H1 (cell line): Measurements from ENCODE around the gene DOK7. TPM values are rescaled to one million over a fixed set of nuclear protein-coding genes. Genes with fewer than 3 reads are reported as not detected.

ENCODE experiments used
- CTCF ChIA-PET: fragments of 300-600 bp; sonication (Branson Sonifier 250); formaldehyde crosslinking; loops from one replicate; lab custom pipeline; 2021; ENCODE audit not compliant: partially characterized antibody; lab: Charles Lee
- POLR2A ChIA-PET: fragments of 300-600 bp; sonication (Branson Sonifier 250); formaldehyde crosslinking; loops from one replicate; lab custom pipeline; 2021; ENCODE audit warnings: inconsistent platforms; ENCODE audit not compliant: partially characterized antibody; lab: Charles Lee
- DNase-seq, 2 experiments: peaks; one replicate each; pipeline versions ENCODE4 v3.0.0 to v3.0.0-alpha.2; 2010 to 2022; ENCODE audit warnings: low spot score in 2 of 2, low read depth in 1 of 2, mixed read lengths in 1 of 2
- FAIRE-seq: peaks from 2 replicates; lab custom pipeline; 2011; peaks lifted over from hg19 to GRCh38; lab: Jason Lieb, UNC
- H2AFZ ChIP-seq: 2 replicates; pipeline ENCODE4 v1.8.1; 2012; ENCODE audit warnings: low read length, inconsistent platforms
- H2AK5ac ChIP-seq: 2 replicates; pipeline ENCODE4 v1.6.1; 2013; ENCODE audit warnings: low read depth, low read length
- H2BK120ac ChIP-seq: replicated peaks from 2 replicates; pipeline ENCODE3; 2013; ENCODE audit warnings: low read depth, low read length, inconsistent platforms
- H2BK12ac ChIP-seq: 2 replicates; pipeline ENCODE4 v1.6.1; 2013; ENCODE audit warnings: low read depth, low read length
- H2BK15ac ChIP-seq: 2 replicates; pipeline ENCODE4 v1.6.1; 2013; ENCODE audit warnings: low read length
- H2BK20ac ChIP-seq: 2 replicates; pipeline ENCODE4 v1.6.1; 2013; ENCODE audit warnings: low read length
- H2BK5ac ChIP-seq: 2 replicates; pipeline ENCODE4 v1.6.1; 2013; ENCODE audit warnings: low read depth, low read length
- H3K14ac ChIP-seq: 2 replicates; pipeline ENCODE4 v1.6.1; 2013; ENCODE audit warnings: inconsistent platforms; ENCODE audit not compliant: insufficient read length
- H3K18ac ChIP-seq: 2 replicates; pipeline ENCODE4 v1.6.1; 2013; ENCODE audit warnings: low read length; ENCODE audit errors: extremely low read depth
- H3K23ac ChIP-seq: 2 replicates; pipeline ENCODE4 v1.6.1; 2013; ENCODE audit warnings: inconsistent platforms; ENCODE audit not compliant: insufficient read length
- H3K23me2 ChIP-seq: 2 replicates; pipeline ENCODE4 v1.6.1; 2013; ENCODE audit warnings: low read depth, low read length
- H3K27ac ChIP-seq: 2 replicates; pipeline ENCODE4 v1.6.1; 2011; ENCODE audit warnings: low read depth, low read length, inconsistent platforms
- H3K27me3 ChIP-seq, 4 experiments: replicated peaks in 1 of 4; 1 replicate in 1 of 4; 2 replicates in 3 of 4; pipeline versions ENCODE4 v1.6.1 to v1.8.1; 2011 to 2013; ENCODE audit warnings: low read length in 3 of 4, mild to moderate bottlenecking in 3 of 4, inconsistent platforms in 2 of 4, mixed read lengths in 2 of 4, moderate library complexity in 1 of 4; ENCODE audit not compliant: control insufficient read depth in 3 of 4, insufficient read depth in 3 of 4; ENCODE audit errors: extremely low read depth in 1 of 4
- H3K36me3 ChIP-seq, 4 experiments: 2 replicates each; pipeline versions ENCODE4 v1.6.1 to v1.8.1; 2011 to 2013; ENCODE audit warnings: mild to moderate bottlenecking in 4 of 4, low read length in 3 of 4, moderate library complexity in 2 of 4, control low read depth in 1 of 4, inconsistent platforms in 1 of 4; ENCODE audit not compliant: insufficient read depth in 4 of 4, control insufficient read depth in 2 of 4
- H3K4ac ChIP-seq: replicated peaks from 2 replicates; pipeline ENCODE3; 2013; ENCODE audit warnings: low read length, low read depth, mixed read lengths, inconsistent platforms; ENCODE audit not compliant: insufficient read length
- H3K4me1 ChIP-seq, 4 experiments: replicated peaks in 1 of 4; 1 replicate in 1 of 4; 2 replicates in 3 of 4; pipeline versions ENCODE4 v1.6.1 to v1.8.1; 2011 to 2013; ENCODE audit warnings: low read length in 3 of 4, inconsistent platforms in 2 of 4, mixed read lengths in 1 of 4; ENCODE audit not compliant: insufficient read depth in 4 of 4, control insufficient read depth in 3 of 4
- H3K4me2 ChIP-seq, 2 experiments: 2 replicates each; pipeline versions ENCODE4 v1.6.1 to v1.8.1; 2011 to 2013; ENCODE audit warnings: low read depth in 2 of 2, low read length in 2 of 2, control low read depth in 1 of 2, inconsistent platforms in 1 of 2, mild to moderate bottlenecking in 1 of 2; ENCODE audit not compliant: insufficient read depth in 1 of 2
- H3K4me3 ChIP-seq, 4 experiments: fragments of 200-600, 300-600 bp in 1 of 4; sonication (generic), shearing (Covaris generic), sonication (Bioruptor Twin) in 1 of 4; 2 replicates each; pipeline versions ENCODE4 v1.5.1 to v1.8.1; 2011 to 2016; ENCODE audit warnings: low read length in 4 of 4, low read depth in 3 of 4, control low read depth in 2 of 4, inconsistent platforms in 2 of 4, mild to moderate bottlenecking in 2 of 4, mixed read lengths in 1 of 4, moderate library complexity in 1 of 4; ENCODE audit not compliant: insufficient read depth in 2 of 4; ENCODE audit errors: extremely low read depth in 1 of 4
- H3K56ac ChIP-seq: replicated peaks from 2 replicates; pipeline ENCODE3; 2013; ENCODE audit warnings: low read depth, mild to moderate bottlenecking, mixed read lengths, low read length, inconsistent platforms; ENCODE audit not compliant: insufficient read length
- H3K79me1 ChIP-seq: 2 replicates; pipeline ENCODE4 v1.6.1; 2013; ENCODE audit warnings: low read depth, low read length, control low read depth
- H3K79me2 ChIP-seq, 2 experiments: 2 replicates each; pipeline versions ENCODE4 v1.6.1 to v1.8.1; 2012 to 2013; ENCODE audit warnings: low read length in 2 of 2, mild to moderate bottlenecking in 2 of 2, inconsistent platforms in 1 of 2; ENCODE audit not compliant: insufficient read depth in 2 of 2, control insufficient read depth in 1 of 2
- H3K9ac ChIP-seq, 4 experiments: replicated peaks in 1 of 4; 1 replicate in 1 of 4; 2 replicates in 3 of 4; pipeline versions ENCODE4 v1.6.1 to v1.8.1; 2011 to 2013; ENCODE audit warnings: low read depth in 3 of 4, low read length in 3 of 4, control low read depth in 2 of 4, mild to moderate bottlenecking in 2 of 4, moderate library complexity in 2 of 4, inconsistent platforms in 1 of 4; ENCODE audit errors: extremely low read depth in 1 of 4
- H3K9me3 ChIP-seq, 2 experiments: 2 replicates each; pipeline versions ENCODE4 v1.6.1 to v1.8.1; 2012 to 2013; ENCODE audit warnings: mild to moderate bottlenecking in 2 of 2, moderate library complexity in 2 of 2, control low read depth in 1 of 2, inconsistent platforms in 1 of 2, low read depth in 1 of 2, low read length in 1 of 2, mixed read lengths in 1 of 2; ENCODE audit not compliant: insufficient read depth in 2 of 2
- H4K20me1 ChIP-seq, 2 experiments: replicated peaks in 1 of 2; 2 replicates each; pipeline versions ENCODE3 to v1.8.1; 2011 to 2013; ENCODE audit warnings: inconsistent platforms in 2 of 2, low read length in 2 of 2, mild to moderate bottlenecking in 1 of 2; ENCODE audit not compliant: insufficient read depth in 2 of 2, control insufficient read depth in 1 of 2
- H4K5ac ChIP-seq: 2 replicates; pipeline ENCODE4 v1.6.1; 2013; ENCODE audit warnings: low read length, low read depth, mixed read lengths, inconsistent platforms; ENCODE audit not compliant: insufficient read length
- H4K8ac ChIP-seq: 2 replicates; pipeline ENCODE4 v1.8.0; 2013; ENCODE audit warnings: mild to moderate bottlenecking, moderate library complexity, low read length, inconsistent platforms; ENCODE audit not compliant: insufficient read depth; ENCODE audit errors: extremely low read depth
- H4K91ac ChIP-seq: replicated peaks from 2 replicates; pipeline ENCODE3; 2013; ENCODE audit warnings: low read length, mixed read lengths, inconsistent platforms; ENCODE audit not compliant: insufficient read length
- KDM5A ChIP-seq: fragments of 200-600 bp; IDR thresholded peaks from 2 replicates; pipeline ENCODE4 v1.7.1; 2012; ENCODE audit warnings: mild to moderate bottlenecking, low read length, inconsistent platforms, mixed read lengths
- MAX ChIP-seq: IDR thresholded peaks from 2 replicates; pipeline ENCODE4 v1.6.1; 2012; ENCODE audit warnings: inconsistent platforms
- NANOG ChIP-seq: IDR thresholded peaks from 2 replicates; pipeline ENCODE4 v1.6.1; 2011; ENCODE audit warnings: low read length, low read depth, mild to moderate bottlenecking, inconsistent platforms; ENCODE audit not compliant: insufficient read depth, poor library complexity, severe bottlenecking
- NRF1 ChIP-seq: IDR thresholded peaks from 2 replicates; pipeline ENCODE4 v1.6.1; 2011; ENCODE audit warnings: mild to moderate bottlenecking, low read depth, low read length, improper control_type of control experiment
- POLR2AphosphoS5 ChIP-seq: IDR thresholded peaks from 2 replicates; pipeline ENCODE4 v1.6.1; 2011; ENCODE audit warnings: low read depth, low read length
- RBBP5 ChIP-seq: IDR thresholded peaks from 2 replicates; pipeline ENCODE4 v1.7.1; 2012; ENCODE audit warnings: low read depth, mild to moderate bottlenecking, inconsistent platforms, low read length, moderate library complexity, borderline replicate concordance
- SIN3A ChIP-seq, 2 experiments: IDR thresholded peaks in 1 of 2; conservative IDR thresholded peaks in 1 of 2; 2 replicates each; pipeline ENCODE4 v1.6.1; 2011 to 2012; ENCODE audit warnings: low read length in 2 of 2, improper control_type of control experiment in 1 of 2, low read depth in 1 of 2, mild to moderate bottlenecking in 1 of 2
- SIX5 ChIP-seq: IDR thresholded peaks from 2 replicates; pipeline ENCODE4 v1.6.1; 2011; ENCODE audit warnings: mild to moderate bottlenecking, low read depth, low read length
- SP1 ChIP-seq: IDR thresholded peaks from 2 replicates; pipeline ENCODE4 v1.6.1; 2011; ENCODE audit warnings: low read depth, low read length
- WGBS, 2 experiments: shearing (Covaris generic) in 1 of 2; methylation state at CpG; one replicate each; pipeline versions ENCODE4 v1.1.6 to v1.1.7; 2013 to 2015; ENCODE audit warnings: low lambda C conversion rate in 2 of 2, mixed read lengths in 2 of 2, inconsistent platforms in 1 of 2, low coverage in 1 of 2, missing lambda C conversion rate in 1 of 2; ENCODE audit not compliant: insufficient replicate concordance in 2 of 2, insufficient coverage in 1 of 2, insufficient read length in 1 of 2; ENCODE audit errors: extremely low coverage in 1 of 2, missing lambda C conversion rate in 1 of 2; 5-methylcytosine and 5-hydroxymethylcytosine counted together
- polyA plus RNA-seq, 7 experiments: library from polyadenylated mRNA; depleted of rRNA in 3 of 7; stranded (reverse) in 5 of 7; unstranded in 2 of 7; fragments of >200 nt in 5 of 7; fragments of 200-250 nt in 2 of 7; gene quantifications; 1 replicate in 5 of 7; 2 replicates in 1 of 7; 4 replicates in 1 of 7; pipeline versions ENCODE4 v1.2.1 to v1.2.3, GENCODE V29; 2011 to 2013; ENCODE audit warnings: missing spikeins in 2 of 7, mixed read lengths in 2 of 7
- total RNA-seq: library from RNA; stranded (reverse); fragmentation: NEBNext Ultra II Directional; extraction: Animal tissue kit (Norgen Biotek cat#: 25700); gene quantifications from 2 replicates; pipeline ENCODE4 v1.2.1, GENCODE V29; 2021

DOK7 gene
- total and polyA plus RNA-seq, 2 of the 8 experiments (the other 6 are each of a cell fraction or from before 2014, with no cell fraction given), result 0.32 TPM; not detected in 1

GRCh38 chr4:3516836-3517730 is 54.0 kb downstream of the DOK7 start:
- Histone ChIP-seq H3K79me1 (no peaks in the 10 kb centered on the region), H3K4me2 (no peak overlapping the region), H3K4me3 (no peak overlapping the region), H2BK120ac (no peak overlapping the region), H4K91ac (no peak overlapping the region), H3K23ac (no peak overlapping the region), H4K5ac (no peak overlapping the region), H3K9me3 (no peaks in the 10 kb centered on the region), H3K14ac (no peak overlapping the region), H3K9ac (no peak overlapping the region), H2BK12ac (no peak overlapping the region), H3K27me3 (no peaks in the 10 kb centered on the region), H3K79me2 (no peaks in the 10 kb centered on the region), H4K8ac (no peak overlapping the region), H3K36me3 (peaks cover 17 to 70% (median 46%) of the 10 kb centered on the region in 4 experiments; a peak in 7 of 8 replicates), H2AFZ (no peak overlapping the region), H3K56ac (no peak overlapping the region), H3K27ac (no peak overlapping the region), H3K4me1 (0 out of 7 replicates have a peak, but pooled peaks cover 0 to 2% (median under 1%) of the 10 kb centered on the region in 4 experiments), H2BK5ac (no peak overlapping the region), H2AK5ac (no peak overlapping the region), H4K20me1 (peaks cover 5 to 31% of the 10 kb centered on the region in 2 experiments), H2BK15ac (no peak overlapping the region), H3K23me2 (no peaks in the 10 kb centered on the region), H3K4ac (no peak overlapping the region), H3K18ac (no peak overlapping the region), H2BK20ac (no peak overlapping the region)
- no peak for DNase-seq
- POLR2A ChIA-PET, result interaction anchor here (0.9 to 2.3 kb wide), 2 partner anchors 10 to 14 kb away, joined by 4 to 9 read pairs; no protein-coding TSS in a partner anchor
- no peak for FAIRE-seq
- CTCF ChIA-PET, result interaction anchor here (1.0 to 2.1 kb wide), 5 partner anchors 32 to 364 kb away, joined by 3 to 9 read pairs (median 4); no protein-coding TSS in a partner anchor
- WGBS, 2 experiments, result 96% methylated on average over 29 of the region's 29 CpGs; no CpG with 5 or more reads in 1 of the 2 experiments
- no peak for TF ChIP-seq SIX5
- TF ChIP-seq RBBP5, result no peak
- no peak for TF ChIP-seq SIN3A (conservative IDR thresholded peaks at IDR 0.05 in 1 of 2, IDR thresholded peaks at IDR 0.05 in 1 of 2; ENCODE audit: low read depth in 1 of 2, low read length in 2 of 2)
- no peak for TF ChIP-seq NRF1
- no peak for TF ChIP-seq POLR2AphosphoS5
- TF ChIP-seq MAX, result no peak
- no peak for TF ChIP-seq SP1
- TF ChIP-seq KDM5A, result no peak
- no peak for TF ChIP-seq NANOG
